NCI-H2196 (cell line): Measurements from ENCODE around the gene TTI1.
A peak's percentile ranks its signal among the peaks of the same experiment; 100 is the strongest.

ENCODE experiments used
- DNase-seq: peaks from one replicate; lab custom pipeline; 2025; ENCODE audit not compliant: unreplicated experiment; lab: John Stamatoyannopoulos, UW

TTI1 gene

GRCh38 chr20:37989601-37990295 is 43.5 kb downstream of the TTI1 start:
- DNase-seq, result no peak

GRCh38 chr20:37988306-37988954 is 44.8 kb downstream of the TTI1 start:
- no peak for DNase-seq

- DNase-seq, result no peak
These were observed 45.5 kb downstream of the TTI1 start for GRCh38 chr20:37987602-37988290.

GRCh38 chr20:37986873-37987601 is 46.2 kb downstream of the TTI1 start:
- DNase-seq, result peak; percentile 34

- DNase-seq, result no peak
These were observed 47.0 kb downstream of the TTI1 start for GRCh38 chr20:37986044-37986858.

- no peak for DNase-seq
These were observed 49.1 kb downstream of the TTI1 start for GRCh38 chr20:37984018-37984785.

- no peak for DNase-seq
These were observed 50.0 kb downstream of the TTI1 start for GRCh38 chr20:37983286-37983685.

GRCh38 chr20:37981568-37981967 is 51.7 kb downstream of the TTI1 start:
- no peak for DNase-seq

GRCh38 chr20:37980876-37981275 is 52.4 kb downstream of the TTI1 start:
- no peak for DNase-seq

- no peak for DNase-seq
These were observed 52.9 kb downstream of the TTI1 start for GRCh38 chr20:37980383-37980782.

- DNase-seq, result no peak
These were observed 54.0 kb downstream of the TTI1 start for GRCh38 chr20:37979021-37979985.

GRCh38 chr20:37977786-37978185 is 55.5 kb downstream of the TTI1 start:
- DNase-seq, result no peak

GRCh38 chr20:37977338-37977737 is 55.9 kb downstream of the TTI1 start:
- DNase-seq, result no peak

- no peak for DNase-seq
These were observed 56.4 kb downstream of the TTI1 start for GRCh38 chr20:37976887-37977286.

GRCh38 chr20:37973059-37973910 is 60.0 kb downstream of the TTI1 start:
- DNase-seq, result no peak

- DNase-seq, result no peak
These were observed 60.8 kb downstream of the TTI1 start for GRCh38 chr20:37972256-37973058.

- no peak for DNase-seq
These were observed 61.6 kb downstream of the TTI1 start for GRCh38 chr20:37971561-37972127.
